Psoas muscle (tissue), 8 donors: Measurements from ENCODE around the gene ABCC3. TPM values are rescaled to one million over a fixed set of nuclear protein-coding genes. Genes with fewer than 3 reads are reported as not detected.

ENCODE experiments used
- ATAC-seq, 4 donors: fragments of 200-7000 bp; cut with Tn5 transposase; one replicate each; pipeline ENCODE4 v1.9.1; 2020; ENCODE audit warnings: moderate library complexity in 3 of 4, mild to moderate bottlenecking in 2 of 4
- DNase-seq, 2 donors: peaks; one replicate each; pipeline ENCODE4 v3.0.0-alpha.2; 2020
- H3K27ac ChIP-seq: fragments of 200-600 bp; one replicate; pipeline ENCODE4 v1.8.0; 2022
- H3K27me3 ChIP-seq, 3 donors: fragments of 200-600 bp in 1 of 3; one replicate each; pipeline versions ENCODE4 v1.6.1 to v1.8.0; 2013 to 2022; ENCODE audit warnings: low read length in 2 of 3, mild to moderate bottlenecking in 2 of 3, moderate library complexity in 1 of 3; ENCODE audit not compliant: insufficient read depth in 3 of 3
- H3K36me3 ChIP-seq, 2 donors: fragments of 200-600 bp in 1 of 2; one replicate each; pipeline versions ENCODE4 v1.6.1 to v1.8.0; 2013 to 2022; ENCODE audit warnings: low read depth in 1 of 2, mild to moderate bottlenecking in 1 of 2, moderate library complexity in 1 of 2; ENCODE audit not compliant: insufficient read depth in 1 of 2
- H3K4me1 ChIP-seq: fragments of 200-600 bp; one replicate; pipeline ENCODE4 v1.8.0; 2022
- H3K4me3 ChIP-seq: fragments of 200-600 bp; one replicate; pipeline ENCODE4 v1.8.0; 2022; ENCODE audit warnings: mild to moderate bottlenecking
- H3K9me3 ChIP-seq: fragments of 200-600 bp; one replicate; pipeline ENCODE4 v1.8.0; 2022
- CTCF ChIP-seq: fragments of 200-600 bp; IDR thresholded peaks from one replicate; pipeline ENCODE4 v1.8.0; 2022; ENCODE audit warnings: antibody characterized with exemption
- WGBS, 3 donors: extraction: QIAGEN DNeasy Blood & Tissue Kit; methylation state at CpG; one replicate each; pipeline versions ENCODE4 v1.1.6 to v1.1.7; 2013; 5-methylcytosine and 5-hydroxymethylcytosine counted together
- intact Hi-C, 2 donors: fragments of 100-400 bp; cut with DNase I; formaldehyde crosslinking; loops; one replicate each; pipeline versions ENCODE4 v1.11.0 to v1.14.2; 2022
- polyA plus RNA-seq, 3 donors: library from polyadenylated mRNA; stranded (reverse); fragments of 200-250 nt; gene quantifications; one replicate each; pipeline ENCODE4 v1.2.3, GENCODE V29; 2013
- total RNA-seq, 4 donors: library from RNA; stranded (reverse); fragmentation: NEBNext Ultra II Directional in 2 of 4; extraction: Animal tissue kit (Norgen Biotek cat#: 25700) in 2 of 4; gene quantifications; one replicate each; pipeline versions ENCODE4 v1.2.1 to v1.2.4, GENCODE V29; 2021 to 2023
- donor health status: healthy with polysubstance abuse.
- donor health status: DM: no; HTN: no; CAD: no; lungs with moderate emphysema.
- donor health status: Bipolar disorder and iron deficiency.
- donor health status: healthy.
- donor health status: DM: yes; HTN: yes; CAD: no.
- donor health status: DM: no; HTN: no; CAD: no.
- donor health status: DM: no; HTN: no; CAD: no.
- donor health status: DM: yes; HTN: yes; CAD: no.

The ABCC3 gene
- total and polyA plus RNA-seq, 7 donors = 0.36 to 1.6 (median 0.61) TPM

DNA sequence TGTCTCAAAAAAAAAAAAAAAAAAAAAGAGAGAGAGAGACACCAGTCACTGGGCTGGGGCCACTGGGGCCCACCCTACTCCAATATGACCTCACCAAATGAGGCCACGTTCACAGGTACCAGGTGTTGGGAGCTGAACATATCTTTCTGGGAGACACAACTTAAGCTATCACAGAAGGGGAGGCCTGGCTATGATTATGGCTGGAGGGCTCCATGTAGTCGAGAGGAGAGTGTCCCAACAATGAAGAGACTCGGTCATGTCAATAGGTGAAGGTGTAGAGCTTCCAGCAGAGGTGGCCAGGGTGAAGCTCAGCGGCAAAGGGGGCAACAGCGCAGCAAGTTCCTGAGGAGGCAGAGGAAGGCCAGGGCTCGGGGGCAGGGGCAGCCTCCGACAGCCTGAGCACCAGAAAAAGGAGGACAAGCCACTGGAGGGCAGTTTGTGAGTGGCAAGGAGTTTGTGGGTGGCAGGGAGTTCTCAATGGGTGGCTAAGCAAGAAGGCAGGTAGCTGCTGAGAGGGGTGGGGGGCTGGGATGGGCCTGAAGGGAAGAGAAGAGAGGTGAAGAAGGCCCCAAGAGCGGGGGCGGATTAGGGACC is 28.0 kb downstream of the ABCC3 start:
- 91 to 97% (median 95%) methylated on average over 9 of the region's 9 CpGs for WGBS, 3 donors
- no peak overlapping the region for H3K27ac ChIP-seq
- no peaks in the 10 kb centered on the region for H3K27me3 ChIP-seq

DNA sequence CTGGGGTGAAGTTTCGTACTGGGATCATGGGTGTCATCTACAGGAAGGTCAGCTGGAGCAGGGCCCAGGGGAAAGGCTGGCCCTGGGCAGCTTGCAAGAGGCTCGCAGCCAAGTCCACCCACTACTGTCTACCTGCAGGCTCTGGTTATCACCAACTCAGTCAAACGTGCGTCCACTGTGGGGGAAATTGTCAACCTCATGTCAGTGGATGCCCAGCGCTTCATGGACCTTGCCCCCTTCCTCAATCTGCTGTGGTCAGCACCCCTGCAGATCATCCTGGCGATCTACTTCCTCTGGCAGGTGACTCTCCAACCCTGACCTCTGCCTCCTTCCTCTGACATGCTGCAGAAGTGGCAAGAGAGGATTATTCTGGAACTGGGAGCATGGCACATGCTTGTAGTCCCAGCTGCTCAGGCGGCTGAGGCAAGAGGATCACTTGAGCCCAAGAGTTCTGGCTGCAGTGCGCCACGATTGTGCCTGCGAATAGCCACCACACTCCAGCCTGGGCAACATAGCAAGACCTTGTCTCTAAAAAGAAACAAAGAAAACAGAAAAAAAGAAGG is 29.2 kb downstream of the ABCC3 start:
- intact Hi-C loops = no loop called here
- ATAC-seq = no peak
- no peaks in the 10 kb centered on the region for H3K36me3 ChIP-seq
- no peak for TF ChIP-seq CTCF
- H3K27ac ChIP-seq = no peak overlapping the region
- H3K9me3 ChIP-seq = no peaks in the 10 kb centered on the region
- H3K4me3 ChIP-seq = no peak overlapping the region
- peaks cover 21% of the 10 kb centered on the region for H3K4me1 ChIP-seq
- H3K27me3 ChIP-seq = no peaks in the 10 kb centered on the region
- WGBS, 3 donors = 83 to 90% (median 83%) methylated on average over 10 of the region's 10 CpGs
- DNase-seq = no peak

More for the DNA sequence above, 28.0 kb downstream of the ABCC3 start:
- intact Hi-C loops = no loop called here
- DNase-seq (no peak), ATAC-seq (no peak)
- Histone ChIP-seq H3K36me3 (no peaks in the 10 kb centered on the region), H3K4me1 (peaks cover 21% of the 10 kb centered on the region), H3K9me3 (no peaks in the 10 kb centered on the region), H3K4me3 (no peak overlapping the region)
- TF ChIP-seq CTCF = no peak

DNA sequence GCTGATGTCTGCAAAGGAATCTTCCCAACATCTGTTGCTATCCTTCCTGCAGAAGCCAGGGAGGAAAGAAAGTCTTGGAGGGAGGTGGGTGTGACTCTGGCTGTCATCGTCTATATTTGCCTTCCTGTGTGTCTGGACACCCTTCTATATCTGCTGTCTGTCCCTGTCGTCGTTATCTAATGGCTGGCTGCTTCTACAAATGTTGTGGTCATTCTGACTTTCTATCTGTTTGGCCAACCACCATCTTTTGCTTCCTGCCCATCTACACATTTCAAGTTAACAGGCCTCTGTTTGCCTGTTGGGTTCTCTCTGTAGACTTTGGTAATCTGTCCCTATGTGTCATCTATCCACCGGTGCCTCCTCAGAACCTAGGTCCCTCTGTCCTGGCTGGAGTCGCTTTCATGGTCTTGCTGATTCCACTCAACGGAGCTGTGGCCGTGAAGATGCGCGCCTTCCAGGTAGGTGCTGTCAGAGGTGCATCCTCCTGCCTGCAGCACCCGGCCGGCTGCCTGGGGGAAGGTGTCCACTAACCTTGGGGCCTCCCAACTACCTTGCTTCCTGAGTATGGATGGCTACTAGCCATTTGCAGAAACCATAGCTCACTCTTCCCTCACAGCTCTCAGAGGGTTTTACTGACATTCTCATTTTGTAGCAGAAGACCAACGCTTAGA is 30.2 kb downstream of the ABCC3 start:
- intact Hi-C loops = no loop called here
- H3K4me3 ChIP-seq = no peak overlapping the region
- DNase-seq (no peak), ATAC-seq (no peak)
- no peaks in the 10 kb centered on the region for H3K9me3 ChIP-seq
- H3K27ac ChIP-seq = no peak overlapping the region
- no peaks in the 10 kb centered on the region for H3K36me3 ChIP-seq
- peaks cover 21% of the 10 kb centered on the region for H3K4me1 ChIP-seq
- H3K27me3 ChIP-seq = no peaks in the 10 kb centered on the region
- TF ChIP-seq CTCF = no peak
- 85 to 86% (median 86%) methylated on average over 12 of the region's 12 CpGs for WGBS, 3 donors

DNA sequence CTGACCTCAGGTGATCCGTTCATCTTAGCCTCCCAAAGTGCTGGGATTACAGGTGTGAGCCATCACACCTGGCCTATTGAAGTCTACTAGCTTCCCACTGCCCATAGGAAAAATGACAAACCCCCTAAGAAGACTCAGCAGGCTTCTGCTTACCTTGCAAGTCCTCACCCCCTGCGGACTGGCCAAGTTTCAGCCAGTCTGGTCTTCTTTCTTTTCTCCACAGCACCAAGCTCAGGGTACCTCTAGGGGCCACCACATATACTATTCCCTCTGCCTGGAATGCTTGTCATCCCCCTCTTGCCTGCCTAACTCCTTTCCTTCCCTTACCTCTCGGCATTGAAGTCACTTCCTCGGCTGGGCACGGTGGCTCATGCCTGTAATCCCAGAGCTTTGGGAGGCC is 31.2 kb downstream of the ABCC3 start:
- intact Hi-C loops = no loop called here
- no peak for ATAC-seq

More for the DNA sequence above, 31.2 kb downstream of the ABCC3 start:
- H3K9me3 ChIP-seq = no peaks in the 10 kb centered on the region
- H3K27ac ChIP-seq = no peak overlapping the region
- 73 to 89% (median 75%) methylated on average over 5 of the region's 5 CpGs for WGBS, 3 donors
- no peaks in the 10 kb centered on the region for H3K27me3 ChIP-seq
- H3K36me3 ChIP-seq = no peaks in the 10 kb centered on the region
- no peak for TF ChIP-seq CTCF
- H3K4me3 ChIP-seq = no peak overlapping the region
- no peak for DNase-seq
- H3K4me1 ChIP-seq = peaks cover 15% of the 10 kb centered on the region
